IMR-90 (cell line): ENCODE data around the gene IQCF6. TPM values are rescaled to one million over a fixed set of nuclear protein-coding genes. Genes with fewer than 3 reads are reported as not detected.
"Not testable (repeated sequence)": the region's sequence is repeated elsewhere in the genome, so short reads cannot be mapped to it uniquely, and the experiment has no call there.

Experiments
- ATAC-seq: fragments of 200-7000 bp; cut with Tn5 transposase; 2 replicates; pipeline ENCODE4 v1.9.1; 2020; ENCODE audit warnings: low read depth, mild to moderate bottlenecking, moderate library complexity
- BruUV-seq: library from RNA; stranded (reverse); fragments of 400-500 nt; replicated peaks from 2 replicates; lab custom pipeline; 2021; lab: Mats Ljungman, UMichigan
- CTCF ChIA-PET: fragments of 300-600 bp; formaldehyde crosslinking; extraction: SDS; loops from one replicate; lab custom pipeline; 2021; ENCODE audit warnings: antibody characterized with exemption; lab: Yijun Ruan, JAX
- POLR2A ChIA-PET: fragments of 300-600 bp; sonication (Branson Sonifier 250); formaldehyde crosslinking; loops from one replicate; lab custom pipeline; 2022; ENCODE audit warnings: antibody characterized with exemption; ENCODE audit not compliant: unreplicated experiment; lab: Charles Lee
- DNase-seq: peaks from one replicate; pipeline ENCODE4 v3.0.0; 2013
- H2AFZ ChIP-seq: replicated peaks from 2 replicates; pipeline ENCODE3; 2013; ENCODE audit warnings: low read length, mild to moderate bottlenecking; ENCODE audit not compliant: poor library complexity
- H2AK5ac ChIP-seq: 2 replicates; pipeline ENCODE4 v1.6.1; 2013; ENCODE audit warnings: low read depth, low read length, inconsistent platforms
- H2AK9ac ChIP-seq: replicated peaks from 2 replicates; pipeline ENCODE3; 2013; ENCODE audit warnings: mild to moderate bottlenecking, low read depth, low read length, moderate library complexity; ENCODE audit not compliant: poor library complexity
- H2BK120ac ChIP-seq: 2 replicates; pipeline ENCODE4 v1.6.1; 2013; ENCODE audit warnings: low read depth, low read length, inconsistent platforms
- H2BK15ac ChIP-seq: 3 replicates; pipeline ENCODE4 v1.6.1; 2013; ENCODE audit warnings: low read depth, low read length, inconsistent platforms
- H2BK20ac ChIP-seq: 2 replicates; pipeline ENCODE4 v1.6.1; 2013; ENCODE audit warnings: low read depth, mild to moderate bottlenecking, inconsistent platforms, low read length, moderate library complexity
- H2BK5ac ChIP-seq: 2 replicates; pipeline ENCODE4 v1.6.1; 2013; ENCODE audit warnings: mild to moderate bottlenecking, low read depth, low read length, inconsistent platforms; ENCODE audit not compliant: poor library complexity, severe bottlenecking
- H3K14ac ChIP-seq: replicated peaks from 2 replicates; pipeline ENCODE4 v1.6.1; 2013; ENCODE audit warnings: low read depth, low read length, inconsistent platforms
- H3K18ac ChIP-seq: 2 replicates; pipeline ENCODE4 v1.6.1; 2013; ENCODE audit warnings: low read depth, low read length, control low read depth
- H3K23ac ChIP-seq: 2 replicates; pipeline ENCODE4 v1.6.1; 2013; ENCODE audit warnings: low read depth, low read length, inconsistent platforms
- H3K27ac ChIP-seq: 2 replicates; pipeline ENCODE4 v1.5.1; 2013; ENCODE audit warnings: mild to moderate bottlenecking, control low read depth, low read length; ENCODE audit not compliant: insufficient read depth
- H3K27me3 ChIP-seq: 2 replicates; pipeline ENCODE4 v1.6.1; 2013; ENCODE audit warnings: low read length; ENCODE audit not compliant: control insufficient read depth, insufficient read depth
- H3K36me3 ChIP-seq: 2 replicates; pipeline ENCODE4 v1.6.1; 2013; ENCODE audit warnings: low read length, mixed read lengths; ENCODE audit not compliant: control insufficient read depth, insufficient read depth
- H3K4ac ChIP-seq: 2 replicates; pipeline ENCODE4 v1.6.1; 2013; ENCODE audit warnings: low read depth, low read length, inconsistent platforms
- H3K4me1 ChIP-seq: 2 replicates; pipeline ENCODE4 v1.6.1; 2013; ENCODE audit warnings: low read length, mixed read lengths; ENCODE audit not compliant: control insufficient read depth, insufficient read depth
- H3K4me2 ChIP-seq: 2 replicates; pipeline ENCODE4 v1.6.1; 2013; ENCODE audit warnings: low read depth, mild to moderate bottlenecking, control low read depth, low read length, moderate library complexity
- H3K4me3 ChIP-seq: 2 replicates; pipeline ENCODE4 v1.5.1; 2013; ENCODE audit warnings: low read depth, mild to moderate bottlenecking, control low read depth, low read length, moderate library complexity; ENCODE audit not compliant: insufficient read depth
- H3K56ac ChIP-seq: 2 replicates; pipeline ENCODE4 v1.6.1; 2013; ENCODE audit warnings: low read length, inconsistent platforms; ENCODE audit not compliant: insufficient read depth; ENCODE audit errors: extremely low read depth
- H3K79me1 ChIP-seq, 2 experiments: 2 replicates each; pipeline ENCODE4 v1.6.1; 2013; ENCODE audit warnings: low read length in 2 of 2, inconsistent platforms in 1 of 2, low read depth in 1 of 2
- H3K9ac ChIP-seq: 2 replicates; pipeline ENCODE4 v1.6.1; 2013; ENCODE audit warnings: low read depth, low read length, control low read depth
- H3K9me1 ChIP-seq: 2 replicates; pipeline ENCODE4 v1.6.1; 2013; ENCODE audit warnings: low read length, inconsistent platforms; ENCODE audit not compliant: insufficient read depth
- H3K9me3 ChIP-seq: 2 replicates; pipeline ENCODE4 v1.6.1; 2013; ENCODE audit warnings: low read length; ENCODE audit not compliant: control insufficient read depth, insufficient read depth
- H4K20me1 ChIP-seq: 2 replicates; pipeline ENCODE4 v1.6.1; 2013; ENCODE audit warnings: low read length, inconsistent platforms; ENCODE audit not compliant: insufficient read depth
- H4K5ac ChIP-seq: 2 replicates; pipeline ENCODE4 v1.6.1; 2013; ENCODE audit warnings: mild to moderate bottlenecking, low read depth, low read length, control low read depth
- H4K8ac ChIP-seq, 2 experiments: 2 replicates each; pipeline ENCODE4 v1.6.1; 2013; ENCODE audit warnings: low read depth in 2 of 2, low read length in 2 of 2, control low read depth in 1 of 2, inconsistent platforms in 1 of 2
- H4K91ac ChIP-seq: 2 replicates; pipeline ENCODE4 v1.6.1; 2013; ENCODE audit warnings: low read depth, low read length, inconsistent platforms; ENCODE audit not compliant: insufficient read depth
- WGBS, 2 experiments: methylation state at CpG; one replicate each; pipeline versions ENCODE4 v1.1.5 to v1.1.7; 2013; ENCODE audit warnings: missing lambda C conversion rate in 2 of 2; ENCODE audit not compliant: insufficient read length in 1 of 2; ENCODE audit errors: extremely low coverage in 2 of 2; 5-methylcytosine and 5-hydroxymethylcytosine counted together
- dilution Hi-C: fragments of 300-500 bp; cut with HindIII; formaldehyde crosslinking; loops from one replicate; pipeline ENCODE4 v1.14.3; 2018; ENCODE audit warnings: low sequenced_read_pairs; ENCODE audit not compliant: unreplicated experiment
- in situ Hi-C: fragments of 300-500 bp; cut with MboI; formaldehyde crosslinking; loops from 3 replicates; pipeline ENCODE4 v1.14.3; 2019; ENCODE audit warnings: low sequenced_read_pairs, inconsistent platforms, mixed read lengths
- intact Hi-C: fragments of 100-400 bp; cut with micrococcal nuclease; formaldehyde crosslinking; loops from 2 replicates; pipeline ENCODE4 v1.10.0; 2022
- polyA plus RNA-seq, 3 experiments: library from polyadenylated mRNA; depleted of rRNA; stranded (reverse); fragments of >200 nt; gene quantifications; 2 replicates each; pipeline ENCODE4 v1.2.3, GENCODE V29; 2012; ENCODE audit warnings: low replicate concordance in 1 of 3
- total RNA-seq: library from RNA; depleted of rRNA; stranded (reverse); fragments of >200 nt; gene quantifications from 2 replicates; pipeline ENCODE4 v1.2.3, GENCODE V29; 2012

The IQCF6 gene
- total and polyA plus RNA-seq, 2 of the 4 experiments (the other 2 are of a cell fraction) = not detected

GRCh38 chr3:51742320-51742719, 36.7 kb downstream of the IQCF6 start:
- DNase-seq, H4K20me1 ChIP-seq, H3K4me2 ChIP-seq, H3K4ac ChIP-seq, in situ Hi-C loops, H2AFZ ChIP-seq, H3K23ac ChIP-seq, H2AK5ac ChIP-seq, POLR2A ChIA-PET, H2AK9ac ChIP-seq, H3K9me1 ChIP-seq, H3K79me1 ChIP-seq, H2BK120ac ChIP-seq, intact Hi-C loops, H2BK20ac ChIP-seq, H3K27me3 ChIP-seq, H3K9me3 ChIP-seq, H3K56ac ChIP-seq, H3K4me1 ChIP-seq, H4K91ac ChIP-seq, H3K36me3 ChIP-seq, BruUV-seq, dilution Hi-C loops, H3K9ac ChIP-seq, H3K4me3 ChIP-seq, H3K18ac ChIP-seq, CTCF ChIA-PET, H2BK15ac ChIP-seq, H2BK5ac ChIP-seq, ATAC-seq, H3K14ac ChIP-seq, H4K8ac ChIP-seq, H3K27ac ChIP-seq, H4K5ac ChIP-seq: not testable (repeated sequence)
- no CpG with 5 or more reads among the region's 3 CpGs for WGBS, 2 experiments
